NAMALWA (cell line): ENCODE measurements around the gene PSMB7.
A peak's percentile ranks its signal among the peaks of the same experiment; 100 is the strongest.
"Not testable (repeated sequence)": the region's sequence is repeated elsewhere in the genome, so short reads cannot be mapped to it uniquely, and the experiment has no call there.

Experiments
- DNase-seq: peaks from one replicate; pipeline ENCODE4 v3.0.0-alpha.2; 2015; ENCODE audit warnings: low spot score

PSMB7 gene

DNA sequence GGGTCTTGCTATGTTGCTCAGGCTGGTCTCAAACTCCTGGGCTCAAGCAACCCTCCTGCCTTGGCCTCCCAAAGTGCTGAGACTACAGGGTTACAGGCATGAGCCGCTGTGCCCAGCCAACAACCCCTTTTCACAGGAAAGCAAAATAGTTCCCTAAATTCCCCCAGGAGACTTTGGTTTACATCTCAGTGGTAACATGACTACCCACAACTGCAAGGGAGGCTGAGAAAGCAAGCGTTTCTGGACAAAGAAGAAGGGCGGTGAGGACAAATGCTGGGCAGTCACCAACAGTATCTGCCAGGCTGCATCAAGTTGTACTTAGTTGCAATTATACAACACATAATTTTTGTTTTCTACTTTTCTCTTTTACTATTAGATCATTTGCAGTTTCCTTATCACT, 27.6 kb upstream of the PSMB7 start:
- no peak for DNase-seq

- DNase-seq: no peak
Observed at GRCh38 chr9:124442379-124442778, 27.1 kb upstream of the PSMB7 start.

DNA sequence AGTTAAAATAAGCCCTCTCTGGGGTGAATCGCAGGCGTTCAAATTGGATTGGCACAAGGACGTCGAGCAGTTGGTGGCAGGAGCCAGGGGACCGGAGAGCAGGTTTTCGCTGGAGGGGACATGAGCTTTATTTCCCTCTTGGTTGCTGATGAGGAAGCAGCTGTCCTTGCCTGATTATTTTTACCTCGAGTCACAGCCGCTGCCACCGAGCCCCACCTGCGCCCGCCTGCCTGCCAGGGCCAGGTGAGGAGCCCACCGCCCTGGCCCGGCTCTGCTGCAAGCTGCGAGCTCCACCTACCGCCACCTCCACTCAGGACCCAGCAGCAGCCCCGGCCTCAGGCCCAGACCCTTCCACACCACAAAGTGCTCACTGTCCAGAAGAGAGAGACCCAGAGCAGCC, 26.0 kb upstream of the PSMB7 start:
- DNase-seq: no peak

DNA sequence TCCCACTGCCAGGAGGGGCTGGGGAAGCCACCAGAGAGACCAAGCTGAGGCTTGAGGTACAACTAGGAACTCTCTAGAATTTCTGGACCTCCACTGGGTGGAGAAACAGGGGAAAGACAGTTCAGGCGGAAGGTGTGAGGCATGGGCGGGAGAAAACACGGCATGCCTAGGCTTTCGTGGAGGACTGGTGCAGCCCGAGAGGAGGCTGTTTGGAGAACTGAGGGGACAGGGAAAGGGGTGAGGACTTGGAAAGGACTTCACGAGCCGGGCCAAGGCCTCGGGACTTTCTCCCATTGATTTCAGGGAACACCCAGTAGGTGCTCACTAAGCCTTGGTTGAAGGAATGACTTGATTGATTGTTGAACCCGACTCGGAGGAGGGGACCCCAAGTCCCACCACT, 25.5 kb upstream of the PSMB7 start:
- DNase-seq: no peak

GRCh38 chr9:124439686-124440243, 24.5 kb upstream of the PSMB7 start:
- no peak for DNase-seq

DNA sequence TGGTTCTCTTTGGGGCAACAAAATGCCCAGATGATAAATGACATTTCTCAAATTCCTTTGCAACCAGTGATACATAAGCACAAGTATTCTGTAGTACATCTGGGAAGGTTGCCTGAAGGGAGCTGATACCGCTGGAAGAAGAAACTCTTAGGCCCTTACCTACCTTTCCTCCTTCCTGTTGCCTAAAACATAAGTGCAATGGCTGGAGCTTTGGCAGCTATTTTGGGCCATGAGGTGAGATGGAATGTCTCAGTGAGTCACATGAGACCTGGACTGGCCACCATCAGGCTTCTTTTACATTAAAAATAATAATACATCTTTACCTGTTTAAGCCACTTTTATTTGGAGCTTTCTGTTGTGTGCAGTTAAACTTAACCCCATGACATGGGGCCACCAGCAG, 23.8 kb upstream of the PSMB7 start:
- DNase-seq: no peak

DNA sequence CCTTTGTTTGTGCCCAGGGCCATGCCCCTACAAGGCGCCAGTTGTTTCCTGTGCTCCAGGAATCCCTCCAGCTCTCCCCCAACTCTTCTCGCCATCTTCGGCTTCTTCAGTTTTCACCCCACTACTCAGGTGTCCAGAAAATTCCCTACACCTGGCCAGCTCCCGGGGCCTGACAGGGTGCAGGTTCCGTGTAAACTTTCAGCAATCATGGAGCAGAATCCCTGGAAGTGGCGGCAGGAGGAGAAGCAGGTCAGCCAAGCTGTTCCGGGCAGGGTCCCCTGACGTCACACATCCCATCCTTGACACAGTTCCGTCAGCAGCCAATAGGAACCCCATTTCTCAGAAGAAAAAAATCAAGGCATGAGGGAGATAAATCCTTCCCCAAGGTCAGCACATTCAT, 22.8 kb upstream of the PSMB7 start:
- DNase-seq: no peak

GRCh38 chr9:124437086-124437485, 21.8 kb upstream of the PSMB7 start:
- no peak for DNase-seq

DNA sequence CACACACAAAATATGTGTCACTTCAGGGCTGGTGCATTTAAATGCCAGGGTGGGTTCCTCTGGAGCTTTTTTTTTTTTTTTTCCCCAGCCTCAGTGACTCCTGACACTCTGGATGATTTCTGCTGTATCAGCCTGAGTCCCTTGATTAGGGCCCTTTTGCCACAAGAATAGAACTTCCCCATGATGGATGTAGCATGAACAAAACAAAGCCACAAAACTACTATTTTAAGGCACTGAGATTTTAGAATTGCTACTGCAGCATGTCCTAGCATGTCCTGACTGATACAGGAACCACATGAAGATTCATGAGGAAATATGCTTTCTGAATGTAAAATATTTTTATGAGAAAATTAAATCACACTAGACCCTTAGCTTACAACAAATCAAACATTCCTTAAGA, 21.1 kb upstream of the PSMB7 start:
- DNase-seq: no peak

DNA sequence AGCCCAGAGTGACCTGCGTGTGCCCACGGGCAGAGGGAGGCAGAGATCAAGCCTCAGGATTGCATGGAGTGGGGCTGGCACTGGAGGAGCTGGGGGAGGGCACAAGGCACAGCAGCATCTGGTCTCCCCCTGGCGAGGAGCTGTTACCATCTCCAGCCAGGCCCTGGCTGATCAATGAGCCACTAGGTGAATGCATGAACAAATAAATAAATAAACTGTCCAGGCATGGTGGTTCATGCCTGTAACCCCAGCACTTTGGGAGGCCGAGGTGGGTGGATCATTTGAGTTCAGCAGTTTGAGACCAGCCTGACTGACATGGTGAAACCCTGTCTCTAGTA, 14.3 kb upstream of the PSMB7 start:
- DNase-seq: no peak

DNA sequence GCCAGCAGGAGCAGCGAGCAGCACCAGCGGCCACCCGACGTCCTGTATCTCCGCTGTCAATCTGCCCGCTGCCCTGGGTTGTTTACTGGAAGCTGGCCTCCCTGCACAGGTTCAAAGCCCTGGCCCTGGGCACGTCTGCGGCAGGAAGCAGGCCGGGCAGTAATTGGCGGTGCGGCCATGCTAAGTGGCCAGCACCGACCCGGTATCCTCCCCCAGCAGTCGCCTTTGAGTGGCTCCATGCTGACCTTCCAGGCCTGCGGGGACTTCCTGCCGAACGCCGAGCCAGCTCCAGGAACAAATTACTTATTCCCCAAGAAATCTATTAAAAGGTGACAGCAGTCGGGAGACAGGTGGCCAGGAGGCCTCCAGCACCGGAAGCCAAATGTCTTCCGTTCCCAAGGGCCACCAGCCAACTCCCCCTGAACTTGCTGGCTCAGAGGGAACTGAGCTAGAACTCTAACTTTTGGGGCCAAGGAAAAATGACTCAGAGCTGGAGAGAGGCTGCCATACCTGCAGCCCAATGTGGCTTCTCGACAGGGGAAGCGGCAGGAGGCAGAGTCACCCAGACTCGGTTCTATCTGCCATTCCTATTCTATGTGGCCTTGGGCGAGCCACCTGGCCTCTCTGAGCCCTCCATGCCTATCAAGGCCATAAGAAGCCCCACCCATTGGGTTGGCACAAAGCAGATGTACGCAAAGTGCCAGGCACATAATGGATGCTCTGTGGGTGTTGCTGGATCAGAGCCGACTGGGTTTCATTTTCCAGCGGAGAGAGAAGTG, 13.7 kb upstream of the PSMB7 start:
- no peak for DNase-seq

- DNase-seq: no peak
Observed at GRCh38 chr9:124427281-124427680, 12.0 kb upstream of the PSMB7 start.

GRCh38 chr9:124426361-124426760, 11.1 kb upstream of the PSMB7 start:
- no peak for DNase-seq

GRCh38 chr9:124425733-124426132, 10.5 kb upstream of the PSMB7 start:
- not testable (repeated sequence) for DNase-seq

- no peak for DNase-seq
Observed at GRCh38 chr9:124423591-124423990, 8.3 kb upstream of the PSMB7 start.

- no peak for DNase-seq
Observed at GRCh38 chr9:124423155-124423554, 7.9 kb upstream of the PSMB7 start.

GRCh38 chr9:124420991-124421543, 5.8 kb upstream of the PSMB7 start:
- peak; percentile 65 for DNase-seq

DNA sequence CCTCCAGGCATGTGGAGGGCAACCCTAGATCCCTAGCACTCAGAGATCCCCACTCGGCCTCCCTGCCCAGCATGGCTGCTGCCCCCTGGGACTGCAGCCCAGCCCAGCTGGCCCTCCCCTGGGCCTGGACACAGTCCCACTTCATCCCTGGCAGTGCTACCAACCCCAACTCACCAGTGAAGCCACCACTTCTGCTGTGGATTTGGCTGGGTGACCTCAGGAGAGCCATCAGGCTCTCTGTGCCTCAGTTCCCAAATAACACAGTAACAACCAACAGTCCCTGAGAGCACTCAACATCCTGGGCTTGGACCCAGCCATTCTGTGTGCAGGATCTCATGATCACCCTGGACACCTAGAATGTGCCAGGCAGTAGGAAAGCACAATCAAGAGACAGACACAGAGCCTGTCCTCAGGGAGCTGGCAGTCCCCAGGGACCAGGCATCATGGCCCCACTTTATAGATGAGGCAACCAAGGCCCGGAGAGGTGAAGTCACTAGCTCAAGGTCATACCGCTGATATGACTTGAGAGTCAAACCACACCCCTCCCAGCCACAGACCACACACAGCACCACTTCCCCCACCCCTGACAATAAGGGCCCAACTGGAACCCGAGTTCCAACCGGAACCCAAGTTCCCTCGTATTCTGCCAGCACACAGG, 4.7 kb upstream of the PSMB7 start:
- no peak for DNase-seq

- peak; percentile 34 for DNase-seq
Observed at GRCh38 chr9:124415852-124416484, 726 bp upstream of the PSMB7 start.

DNA sequence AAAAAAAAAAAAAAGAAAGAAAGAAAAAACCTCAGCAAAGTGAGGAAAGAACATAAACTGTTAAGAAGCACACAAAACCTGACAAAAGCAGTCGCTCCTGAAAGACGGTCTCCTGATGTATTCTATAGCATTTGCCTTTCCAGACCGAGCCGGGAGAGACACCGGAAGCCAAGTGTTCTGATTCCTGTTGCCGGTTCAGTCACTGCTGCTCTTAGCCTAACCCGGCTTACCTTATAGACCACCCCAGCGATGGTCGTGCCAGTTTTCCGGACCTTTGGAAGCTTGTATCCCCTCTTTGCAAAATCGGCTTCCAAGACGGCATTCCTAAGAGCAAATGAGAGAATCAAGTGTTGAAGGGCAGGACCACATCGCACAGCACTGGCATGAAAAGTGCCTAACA, 630 bp downstream of the PSMB7 start:
- no peak for DNase-seq

DNA sequence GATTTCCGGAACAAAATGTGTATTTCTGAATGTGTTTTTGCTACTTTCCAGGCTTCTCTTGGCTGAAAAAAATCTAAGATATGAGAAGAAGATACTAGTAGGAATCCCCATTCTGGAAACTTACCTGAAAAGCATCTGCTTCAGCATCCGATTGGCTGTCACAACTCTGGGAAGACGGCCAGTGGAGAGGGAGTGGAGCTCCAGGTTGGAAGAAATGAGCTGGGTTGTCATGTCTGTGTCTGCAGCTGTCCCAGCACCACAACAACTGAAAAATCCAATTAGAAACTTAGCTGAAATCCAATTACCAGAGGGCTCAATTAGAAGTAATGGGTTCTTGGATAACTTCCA, 3.0 kb downstream of the PSMB7 start:
- DNase-seq: no peak

DNA sequence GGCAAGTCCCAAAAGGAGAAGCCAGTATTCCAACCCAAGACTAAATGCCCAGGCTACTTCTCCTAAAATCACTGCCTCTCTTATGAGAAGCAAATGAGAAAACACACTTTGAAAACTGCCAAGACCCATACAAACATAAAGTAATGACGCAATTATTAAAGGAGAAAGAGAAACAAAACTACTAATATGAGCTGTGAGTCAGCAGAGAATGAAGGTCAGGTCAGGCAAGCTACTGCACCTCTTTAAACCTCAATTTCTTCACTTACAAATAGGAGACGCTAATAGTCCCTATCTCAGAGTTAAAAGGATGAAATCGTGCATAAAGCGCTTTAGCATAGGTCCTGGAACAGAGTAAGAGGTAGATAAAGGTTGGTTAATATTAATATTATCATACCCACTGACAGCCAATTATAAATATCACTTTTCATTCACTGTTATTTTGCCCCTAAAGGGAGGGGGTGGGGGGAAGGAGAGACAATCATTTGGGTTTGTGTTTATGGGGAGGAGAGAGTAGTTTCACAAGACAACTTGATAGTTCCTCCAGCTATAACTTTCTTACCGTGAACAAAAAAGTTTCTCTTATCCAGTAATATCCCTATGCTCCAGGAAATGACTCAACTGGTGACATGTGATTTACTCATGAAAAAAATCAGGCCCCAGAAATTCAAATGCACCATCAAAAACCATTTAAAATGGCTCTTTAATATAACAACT, 3.6 kb downstream of the PSMB7 start:
- no peak for DNase-seq
